Endothelial cell of umbilical vein (primary cell): Measurements from ENCODE around the gene ARID1B.

Experiments used
- CTCF ChIP-seq, 2 donors: IDR thresholded peaks; 1 replicate in 1 of 2; 2 replicates in 1 of 2; pipeline ENCODE4 v1.5.1; 2011; ENCODE audit warnings: low read length in 2 of 2, mild to moderate bottlenecking in 2 of 2, moderate library complexity in 2 of 2, control low read depth in 1 of 2, inconsistent platforms in 1 of 2, low read depth in 1 of 2; ENCODE audit not compliant: insufficient read depth in 1 of 2; ENCODE audit errors: extremely low read depth in 1 of 2
- EZH2 ChIP-seq: IDR thresholded peaks from 2 replicates; pipeline ENCODE4 v1.6.1; 2012; ENCODE audit warnings: borderline replicate concordance, low read depth, mild to moderate bottlenecking, moderate library complexity, low read length, inconsistent platforms; ENCODE audit not compliant: severe bottlenecking
- MAX ChIP-seq: IDR thresholded peaks from 2 replicates; pipeline ENCODE4 v1.6.1; 2011; ENCODE audit not compliant: insufficient read depth, insufficient read length
- POLR2A ChIP-seq: IDR thresholded peaks from 2 replicates; pipeline ENCODE4 v1.6.1; 2012; ENCODE audit warnings: low read depth, mild to moderate bottlenecking, control low read depth, low read length
- POLR2AphosphoS5 ChIP-seq: IDR thresholded peaks from 2 replicates; pipeline ENCODE4 v1.6.1; 2012; ENCODE audit warnings: low read depth, mild to moderate bottlenecking, control low read depth, low read length, moderate library complexity; ENCODE audit not compliant: insufficient read depth

GRCh38 chr6:156806155-156806554 lies 29.0 kb downstream of the ARID1B start:
- TF ChIP-seq CTCF (IDR thresholded peaks at IDR 0.05; ENCODE audit: extremely low read depth in 1 of 2, insufficient read depth in 1 of 2, low read depth in 1 of 2, low read length in 2 of 2) = no peak
- no peak for TF ChIP-seq POLR2A
- TF ChIP-seq POLR2AphosphoS5 = no peak
- TF ChIP-seq EZH2 = no peak
- TF ChIP-seq MAX = no peak
